Astrocyte of the spinal cord (primary cell): ENCODE results near the gene CDK15.

Source experiments
- DNase-seq: peaks from one replicate; pipeline ENCODE4 v3.0.0; 2011; ENCODE audit warnings: low read depth, low spot score
- H3K4me3 ChIP-seq: 2 replicates; pipeline ENCODE4 v1.5.1; 2011; ENCODE audit warnings: low read depth, mild to moderate bottlenecking, low read length, moderate library complexity
- in situ Hi-C: cut with HindIII; loops from 2 replicates; pipeline ENCODE4 v1.10.0; 2017; ENCODE audit warnings: low sequenced_read_pairs
- TF ChIP-seq, protein P1 (sequence below): IDR thresholded peaks from 2 replicates; pipeline ENCODE4 v1.5.1; 2012; ENCODE audit warnings: low read depth, mild to moderate bottlenecking, low read length, inconsistent platforms

Gene CDK15

DNA sequence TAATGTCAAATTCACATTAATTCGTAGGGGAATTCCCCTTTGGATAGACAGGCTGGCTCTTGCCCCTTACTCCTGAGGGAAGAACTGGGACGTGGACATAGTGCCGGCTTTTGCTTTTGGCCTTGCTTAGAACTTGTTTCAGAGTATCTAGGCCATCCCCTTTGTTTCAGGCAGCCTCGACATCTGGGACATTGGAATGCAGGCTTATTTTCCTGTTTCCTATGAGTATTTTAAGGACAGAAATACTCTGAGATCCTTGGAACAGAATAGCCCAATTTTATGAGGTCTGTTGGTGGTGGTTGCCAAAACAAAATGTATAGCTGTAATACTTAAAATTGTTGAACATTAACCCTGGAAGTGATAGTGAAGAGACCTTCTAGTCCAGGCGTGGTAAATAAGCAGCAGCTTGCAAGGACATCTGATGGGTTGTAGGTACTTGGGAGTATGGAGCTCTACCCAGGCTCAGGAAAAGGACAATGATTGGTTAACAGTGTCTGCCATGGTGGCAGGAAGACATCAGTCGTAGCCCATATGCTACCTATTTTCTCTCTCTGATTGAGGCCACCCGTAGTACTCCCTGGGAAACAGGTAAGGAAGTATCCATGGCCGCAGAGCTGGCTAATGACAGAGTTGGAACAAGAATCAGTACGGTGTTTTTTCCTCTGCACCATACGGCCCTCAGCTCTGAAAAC lies 112.4 kb downstream of the CDK15 start:
- DNase-seq = no peak
- TF ChIP-seq, protein P1, sequence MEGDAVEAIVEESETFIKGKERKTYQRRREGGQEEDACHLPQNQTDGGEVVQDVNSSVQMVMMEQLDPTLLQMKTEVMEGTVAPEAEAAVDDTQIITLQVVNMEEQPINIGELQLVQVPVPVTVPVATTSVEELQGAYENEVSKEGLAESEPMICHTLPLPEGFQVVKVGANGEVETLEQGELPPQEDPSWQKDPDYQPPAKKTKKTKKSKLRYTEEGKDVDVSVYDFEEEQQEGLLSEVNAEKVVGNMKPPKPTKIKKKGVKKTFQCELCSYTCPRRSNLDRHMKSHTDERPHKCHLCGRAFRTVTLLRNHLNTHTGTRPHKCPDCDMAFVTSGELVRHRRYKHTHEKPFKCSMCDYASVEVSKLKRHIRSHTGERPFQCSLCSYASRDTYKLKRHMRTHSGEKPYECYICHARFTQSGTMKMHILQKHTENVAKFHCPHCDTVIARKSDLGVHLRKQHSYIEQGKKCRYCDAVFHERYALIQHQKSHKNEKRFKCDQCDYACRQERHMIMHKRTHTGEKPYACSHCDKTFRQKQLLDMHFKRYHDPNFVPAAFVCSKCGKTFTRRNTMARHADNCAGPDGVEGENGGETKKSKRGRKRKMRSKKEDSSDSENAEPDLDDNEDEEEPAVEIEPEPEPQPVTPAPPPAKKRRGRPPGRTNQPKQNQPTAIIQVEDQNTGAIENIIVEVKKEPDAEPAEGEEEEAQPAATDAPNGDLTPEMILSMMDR = no peak
- in situ Hi-C loops = no loop called here
- H3K4me3 ChIP-seq = no peak overlapping the region

GRCh38 chr2:201919308-201919634 lies 112.9 kb downstream of the CDK15 start:
- TF ChIP-seq, protein P1 = no peak
- DNase-seq = no peak
- H3K4me3 ChIP-seq = no peak overlapping the region
- in situ Hi-C loops = no loop called here

DNA sequence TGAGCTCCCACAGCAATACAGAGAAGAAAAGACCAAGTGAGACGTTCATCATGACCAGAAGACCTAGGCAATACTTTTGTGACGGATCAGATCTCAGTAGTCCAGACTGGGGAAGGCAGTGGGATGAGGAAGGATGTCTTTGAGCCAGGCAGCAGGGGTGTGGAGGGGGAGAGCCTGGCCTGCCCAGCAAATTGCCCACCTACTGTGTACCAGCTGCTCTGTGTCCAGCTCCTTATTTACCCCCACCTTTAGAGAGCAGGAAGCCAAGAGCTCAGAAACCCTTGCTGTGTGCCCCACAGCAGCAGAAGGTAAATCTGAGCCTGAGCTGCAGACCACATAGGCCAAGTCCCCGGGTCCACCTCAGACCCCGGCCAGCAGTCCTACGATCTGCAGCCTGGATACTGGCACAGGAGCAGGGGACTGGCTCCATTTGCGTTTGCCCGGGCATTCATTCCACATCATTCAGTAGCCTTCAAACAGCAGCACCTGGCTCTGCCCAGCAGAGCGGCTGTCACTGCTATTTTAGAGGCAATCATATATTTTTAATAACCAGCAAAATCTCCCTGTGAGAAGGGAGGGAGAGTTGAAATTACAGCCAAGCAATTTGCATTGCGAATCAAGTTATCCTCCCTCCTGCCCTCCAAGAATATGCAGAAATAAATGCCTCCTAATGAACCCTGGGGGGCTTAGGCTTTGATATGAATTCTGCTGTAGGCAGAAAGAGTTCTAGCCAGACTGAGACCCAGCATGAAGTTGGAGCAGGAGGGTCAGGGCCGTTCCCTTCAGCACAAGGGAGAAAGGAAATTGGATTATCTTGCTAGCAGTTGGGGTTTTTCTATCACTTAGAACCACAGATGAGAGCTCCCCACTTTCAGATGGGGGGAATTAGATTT lies 117.3 kb downstream of the CDK15 start:
- TF ChIP-seq, protein P1 = no peak
- in situ Hi-C loops = no loop called here
- no peak overlapping the region for H3K4me3 ChIP-seq
- no peak for DNase-seq

- TF ChIP-seq, protein P1 = no peak
- no peak overlapping the region for H3K4me3 ChIP-seq
- DNase-seq = no peak
- in situ Hi-C loops = no loop called here
These were observed 118.1 kb downstream of the CDK15 start for GRCh38 chr2:201924453-201924852.

GRCh38 chr2:201925056-201925455 lies 118.7 kb downstream of the CDK15 start:
- TF ChIP-seq, protein P1 = no peak
- H3K4me3 ChIP-seq = no peak overlapping the region
- in situ Hi-C loops = no loop called here
- DNase-seq = no peak

DNA sequence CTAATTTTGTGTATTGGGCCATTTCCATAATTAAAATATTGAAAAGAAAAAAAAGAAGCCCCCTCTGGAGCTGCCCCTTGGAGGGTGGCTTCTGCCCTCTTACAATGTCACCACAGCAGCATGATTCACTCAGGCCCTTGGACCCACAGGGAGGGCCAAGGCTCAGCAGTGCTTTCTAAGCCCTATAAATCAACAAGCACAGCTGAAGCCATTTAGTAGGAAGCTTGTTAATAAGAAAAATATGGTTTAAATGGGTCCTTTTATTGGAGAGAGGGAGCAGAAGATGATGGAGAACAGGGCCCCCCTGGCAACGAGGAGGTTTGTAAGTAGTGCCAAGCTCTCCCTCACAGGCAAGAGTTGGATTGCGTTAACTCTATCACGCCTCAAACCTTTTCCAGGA lies 119.7 kb downstream of the CDK15 start:
- in situ Hi-C loops = no loop called here
- TF ChIP-seq, protein P1 = no peak
- no peak overlapping the region for H3K4me3 ChIP-seq
- DNase-seq = no peak
